ENCODE results near the gene SATB1.

- TF ChIP-seq CTCF (conservative IDR thresholded peaks at IDR 0.05; ENCODE audit: low read depth in 2 of 2) (no peak), POLR2AphosphoS5 (IDR thresholded peaks at IDR 0.05; ENCODE audit: low read depth) (no peak), EZH2 (IDR thresholded peaks at IDR 0.05; ENCODE audit: low read depth, unreplicated experiment) (no peak), REST (IDR thresholded peaks at IDR 0.05; ENCODE audit: unreplicated experiment) (no peak), CREB1 (CRISPR knock-in tag; IDR thresholded peaks at IDR 0.05; ENCODE audit: low read depth) (no peak), EZH2phosphoT487 (IDR thresholded peaks at IDR 0.05; ENCODE audit: unreplicated experiment) (no peak), ETS1 (IDR thresholded peaks at IDR 0.05) (no peak), ZNF331 (CRISPR knock-in tag; IDR thresholded peaks at IDR 0.05; ENCODE audit: low read depth) (no peak), NANOG (IDR thresholded peaks at IDR 0.05; ENCODE audit: borderline replicate concordance) (no peak), STAT1 (IDR thresholded peaks at IDR 0.05; ENCODE audit: unreplicated experiment) (no peak), JUNB (IDR thresholded peaks at IDR 0.05; ENCODE audit: unreplicated experiment) (no peak)
Observed at GRCh38 chr3:18424213-18424728, 868 bp downstream of the SATB1 start.
